ENCODE results near the gene PDSS2.

The PDSS2 gene, protein sequence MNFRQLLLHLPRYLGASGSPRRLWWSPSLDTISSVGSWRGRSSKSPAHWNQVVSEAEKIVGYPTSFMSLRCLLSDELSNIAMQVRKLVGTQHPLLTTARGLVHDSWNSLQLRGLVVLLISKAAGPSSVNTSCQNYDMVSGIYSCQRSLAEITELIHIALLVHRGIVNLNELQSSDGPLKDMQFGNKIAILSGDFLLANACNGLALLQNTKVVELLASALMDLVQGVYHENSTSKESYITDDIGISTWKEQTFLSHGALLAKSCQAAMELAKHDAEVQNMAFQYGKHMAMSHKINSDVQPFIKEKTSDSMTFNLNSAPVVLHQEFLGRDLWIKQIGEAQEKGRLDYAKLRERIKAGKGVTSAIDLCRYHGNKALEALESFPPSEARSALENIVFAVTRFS

DNA sequence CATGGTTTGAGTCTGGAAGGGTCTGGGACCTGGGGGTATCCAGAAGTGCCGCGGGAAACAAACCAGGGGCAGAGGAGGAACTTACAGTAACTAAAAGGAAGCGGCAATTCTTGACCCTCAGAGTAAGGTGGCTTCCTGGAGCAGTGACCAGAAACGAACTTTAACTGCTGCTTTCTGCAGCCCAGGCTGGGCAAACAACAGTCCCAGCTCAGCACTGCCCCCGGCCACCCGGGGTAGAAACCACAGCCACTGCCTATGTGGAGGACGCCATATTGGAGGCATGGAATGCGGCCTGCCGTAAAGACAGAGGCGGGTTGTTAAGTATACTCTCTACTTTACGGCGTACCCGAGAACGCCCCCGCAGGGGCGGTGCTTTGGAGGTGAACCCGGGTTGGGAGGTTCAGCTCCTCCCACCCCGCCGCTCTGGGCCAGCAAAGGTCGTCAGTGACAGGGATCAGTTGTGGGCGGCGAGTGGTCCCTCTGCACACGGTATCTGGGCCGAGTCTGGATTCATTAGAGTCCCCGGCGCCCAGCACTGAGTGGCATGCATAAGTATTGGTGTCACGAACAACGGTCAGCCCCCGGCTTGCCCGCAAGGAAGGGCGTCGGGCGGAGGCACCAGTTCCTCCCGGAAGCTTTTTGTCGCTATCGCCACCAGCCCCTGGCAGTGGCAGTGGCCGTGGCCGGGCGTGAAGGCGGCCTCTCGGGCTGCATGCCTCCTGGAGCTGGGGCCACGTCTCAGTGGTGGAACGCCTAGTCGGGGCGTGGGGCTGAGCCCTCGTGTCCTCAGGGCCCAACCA lies at the start of gene PDSS2:
Gene PDSS2, minus strand, starts transcription at position 282 of the 800 bp plus-strand sequence. Its CDS starts 279 bp downstream, at position 3.
- H3K4me3 ChIP-seq (ENCODE audit: low read depth, low read length): peak within 1 kb of the TSS; percentile 97
- TF ChIP-seq, protein P1, sequence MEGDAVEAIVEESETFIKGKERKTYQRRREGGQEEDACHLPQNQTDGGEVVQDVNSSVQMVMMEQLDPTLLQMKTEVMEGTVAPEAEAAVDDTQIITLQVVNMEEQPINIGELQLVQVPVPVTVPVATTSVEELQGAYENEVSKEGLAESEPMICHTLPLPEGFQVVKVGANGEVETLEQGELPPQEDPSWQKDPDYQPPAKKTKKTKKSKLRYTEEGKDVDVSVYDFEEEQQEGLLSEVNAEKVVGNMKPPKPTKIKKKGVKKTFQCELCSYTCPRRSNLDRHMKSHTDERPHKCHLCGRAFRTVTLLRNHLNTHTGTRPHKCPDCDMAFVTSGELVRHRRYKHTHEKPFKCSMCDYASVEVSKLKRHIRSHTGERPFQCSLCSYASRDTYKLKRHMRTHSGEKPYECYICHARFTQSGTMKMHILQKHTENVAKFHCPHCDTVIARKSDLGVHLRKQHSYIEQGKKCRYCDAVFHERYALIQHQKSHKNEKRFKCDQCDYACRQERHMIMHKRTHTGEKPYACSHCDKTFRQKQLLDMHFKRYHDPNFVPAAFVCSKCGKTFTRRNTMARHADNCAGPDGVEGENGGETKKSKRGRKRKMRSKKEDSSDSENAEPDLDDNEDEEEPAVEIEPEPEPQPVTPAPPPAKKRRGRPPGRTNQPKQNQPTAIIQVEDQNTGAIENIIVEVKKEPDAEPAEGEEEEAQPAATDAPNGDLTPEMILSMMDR (IDR thresholded peaks at IDR 0.05; ENCODE audit: control insufficient read depth, extremely low read depth, insufficient read depth): peak; percentile 64
- peak; percentile 94 for DNase-seq (ENCODE audit: low read depth)

DNA sequence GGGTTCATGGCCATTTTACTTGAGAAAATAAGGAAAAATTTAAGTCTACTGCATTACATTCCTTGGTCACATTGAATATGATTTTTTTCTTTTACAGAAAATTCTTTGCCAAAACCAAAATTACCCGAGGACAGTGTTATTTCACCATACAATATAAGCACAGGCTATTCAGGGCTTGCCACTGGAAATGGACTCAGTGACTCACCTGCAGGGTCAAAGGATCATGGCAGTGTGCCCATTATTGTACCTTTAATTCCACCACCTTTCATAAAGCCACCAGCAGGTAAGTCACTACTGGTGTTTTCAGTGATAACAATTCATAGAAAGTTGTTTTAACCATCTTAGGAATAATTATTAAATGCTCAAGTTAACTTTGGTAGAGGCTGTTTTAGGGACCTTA lies 46.8 kb upstream of the PDSS2 start:
- TF ChIP-seq, protein P1 (IDR thresholded peaks at IDR 0.05; ENCODE audit: control insufficient read depth, extremely low read depth, insufficient read depth): no peak
- H3K4me3 ChIP-seq (ENCODE audit: low read depth, low read length): no peak overlapping the region
- no peak for DNase-seq (ENCODE audit: low read depth)

DNA sequence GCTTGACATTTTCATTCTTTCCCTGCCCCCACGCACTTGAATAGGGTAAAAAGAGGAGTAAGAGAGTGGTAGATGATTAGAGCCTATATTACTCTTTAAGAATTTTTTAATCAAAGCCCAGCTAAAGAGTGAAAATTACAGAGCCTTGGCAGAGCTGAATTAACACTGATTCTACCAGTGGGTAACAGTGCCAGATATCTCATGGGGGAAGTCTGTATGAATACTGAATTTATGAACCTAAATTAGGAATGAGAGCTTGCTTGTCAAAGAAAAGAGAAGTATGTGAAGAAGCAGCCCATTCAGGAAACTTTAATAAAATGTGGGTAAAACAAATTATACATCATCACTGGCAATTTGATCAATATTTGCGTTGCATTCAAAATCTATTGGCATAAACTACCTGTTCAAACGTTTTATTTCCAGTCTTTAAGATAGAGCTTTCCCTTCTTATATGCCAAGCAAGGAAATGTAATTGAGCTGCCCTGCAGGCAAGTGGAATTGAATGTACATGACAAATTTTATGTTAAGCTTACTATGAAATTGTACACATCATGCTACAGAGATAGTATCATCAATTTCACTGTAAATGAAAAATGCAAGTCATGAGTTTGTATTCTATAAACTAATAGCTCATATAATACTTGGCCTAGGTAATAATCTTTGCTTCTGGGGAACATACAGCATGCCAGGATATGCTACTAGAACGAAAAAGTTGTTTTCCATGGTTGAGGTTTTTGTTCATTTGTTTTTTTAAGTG lies 45.1 kb upstream of the PDSS2 start:
- no peak for DNase-seq (ENCODE audit: low read depth)
- no peak overlapping the region for H3K4me3 ChIP-seq (ENCODE audit: low read depth, low read length)
- TF ChIP-seq, protein P1 (IDR thresholded peaks at IDR 0.05; ENCODE audit: control insufficient read depth, extremely low read depth, insufficient read depth): no peak

DNA sequence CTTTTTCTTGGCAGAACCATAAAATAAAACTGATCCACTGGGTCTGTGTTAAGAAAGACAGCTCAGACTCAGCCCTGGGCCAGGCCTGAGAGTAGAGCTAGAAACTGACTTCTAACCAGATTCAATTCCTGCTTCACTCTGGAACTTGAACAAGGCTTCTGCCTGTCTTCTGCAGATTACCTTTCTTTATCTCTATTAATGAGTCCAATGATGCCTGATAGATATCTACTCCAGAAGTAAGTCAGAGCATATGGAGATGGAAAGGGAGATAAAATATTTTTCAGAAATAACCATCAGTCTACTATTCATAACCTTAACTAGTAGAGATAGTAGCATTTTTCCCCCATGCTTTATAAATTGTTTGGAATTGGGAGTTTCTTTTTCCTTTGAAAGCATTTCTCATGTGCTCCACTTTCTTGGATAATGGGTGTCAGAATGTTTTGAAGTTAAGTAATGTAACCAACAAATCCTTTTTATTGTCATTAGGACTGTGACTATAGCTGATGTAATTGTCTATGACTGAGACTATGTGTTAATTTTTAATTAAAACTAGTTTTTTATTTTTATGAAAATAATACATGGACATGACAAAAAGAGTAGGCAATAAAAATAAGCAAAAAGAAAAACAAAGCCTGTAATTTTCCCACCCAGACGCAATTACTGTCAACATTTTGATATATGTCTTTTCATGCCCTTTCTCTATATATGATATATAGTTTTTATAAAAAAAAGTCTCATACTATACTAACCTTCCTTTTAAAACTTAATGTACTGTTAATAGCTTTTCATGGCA lies 37.7 kb upstream of the PDSS2 start:
- no peak for DNase-seq (ENCODE audit: low read depth)
- TF ChIP-seq, protein P1 (IDR thresholded peaks at IDR 0.05; ENCODE audit: control insufficient read depth, extremely low read depth, insufficient read depth): no peak
- no peak overlapping the region for H3K4me3 ChIP-seq (ENCODE audit: low read depth, low read length)

DNA sequence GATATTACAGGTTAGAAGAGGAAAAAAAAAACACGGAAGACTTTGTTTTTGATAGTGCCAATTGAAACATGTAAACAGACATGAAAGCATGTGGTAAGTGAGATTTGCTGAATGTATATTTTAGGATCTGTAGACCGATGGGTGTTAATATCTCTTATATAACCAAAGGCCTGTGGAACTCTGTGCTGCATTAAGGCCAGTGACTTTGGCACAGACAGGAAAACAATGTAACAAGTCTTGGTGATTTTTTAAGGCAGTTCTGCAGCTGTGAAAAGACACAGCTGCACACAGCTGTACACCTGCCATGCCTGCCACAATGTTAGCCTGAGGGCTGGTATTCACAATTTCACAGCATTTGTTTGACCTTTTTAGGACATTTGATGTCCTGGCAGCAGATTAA lies 36.6 kb upstream of the PDSS2 start:
- no peak overlapping the region for H3K4me3 ChIP-seq (ENCODE audit: low read depth, low read length)
- TF ChIP-seq, protein P1 (IDR thresholded peaks at IDR 0.05; ENCODE audit: control insufficient read depth, extremely low read depth, insufficient read depth): no peak
- DNase-seq (ENCODE audit: low read depth): no peak

DNA sequence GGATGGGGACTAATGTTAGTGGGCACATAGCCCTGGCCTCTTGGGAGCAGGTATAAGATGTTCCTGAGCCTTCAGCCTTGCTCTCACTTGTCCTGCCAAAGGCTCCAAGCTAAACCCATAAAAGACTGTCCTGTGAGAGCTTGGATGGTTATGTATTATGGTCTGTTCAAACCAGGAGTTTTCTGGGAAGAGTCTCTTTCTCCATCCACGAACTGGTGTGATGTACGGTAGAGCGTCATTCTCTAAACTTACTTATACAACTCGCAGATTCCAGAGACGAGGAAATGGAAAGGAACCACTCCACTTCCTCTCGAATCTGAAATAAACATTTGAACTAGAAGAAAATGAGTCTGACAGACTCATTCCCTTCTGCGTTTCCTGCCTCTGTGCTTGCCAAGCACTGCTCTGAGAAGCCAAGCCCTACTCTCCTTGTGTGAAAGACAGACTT lies 35.9 kb upstream of the PDSS2 start:
- TF ChIP-seq, protein P1 (IDR thresholded peaks at IDR 0.05; ENCODE audit: control insufficient read depth, extremely low read depth, insufficient read depth): no peak
- DNase-seq (ENCODE audit: low read depth): no peak
- no peak overlapping the region for H3K4me3 ChIP-seq (ENCODE audit: low read depth, low read length)
